DND-41 (cell line): Measurements from ENCODE around the gene ICAM1.

Experiments
- CTCF ChIP-seq: IDR thresholded peaks from 2 replicates; pipeline ENCODE4 v1.5.1; 2012; ENCODE audit warnings: borderline replicate concordance, low read length, moderate library complexity, mild to moderate bottlenecking; ENCODE audit not compliant: poor library complexity, severe bottlenecking; ENCODE audit errors: extremely low read depth
- EZH2 ChIP-seq: IDR thresholded peaks from 3 replicates; pipeline ENCODE4 v1.6.1; 2012; ENCODE audit warnings: borderline replicate concordance, low read depth, mild to moderate bottlenecking, moderate library complexity, low read length, inconsistent platforms; ENCODE audit not compliant: severe bottlenecking

- TF ChIP-seq CTCF (no peak), EZH2 (no peak)
Measured at GRCh38 chr19:10233946-10234345, 37.0 kb upstream of the ICAM1 start.
